ENCODE results near the gene DLGAP3. TPM values are rescaled to one million over a fixed set of nuclear protein-coding genes. Genes with fewer than 3 reads are reported as not detected.

DLGAP3 gene
- total and polyA plus RNA-seq, 2 of the 13 experiments (the other 11 are each of a cell fraction or from before 2014, with no cell fraction given) = 0.03 to 0.04 TPM

DNA sequence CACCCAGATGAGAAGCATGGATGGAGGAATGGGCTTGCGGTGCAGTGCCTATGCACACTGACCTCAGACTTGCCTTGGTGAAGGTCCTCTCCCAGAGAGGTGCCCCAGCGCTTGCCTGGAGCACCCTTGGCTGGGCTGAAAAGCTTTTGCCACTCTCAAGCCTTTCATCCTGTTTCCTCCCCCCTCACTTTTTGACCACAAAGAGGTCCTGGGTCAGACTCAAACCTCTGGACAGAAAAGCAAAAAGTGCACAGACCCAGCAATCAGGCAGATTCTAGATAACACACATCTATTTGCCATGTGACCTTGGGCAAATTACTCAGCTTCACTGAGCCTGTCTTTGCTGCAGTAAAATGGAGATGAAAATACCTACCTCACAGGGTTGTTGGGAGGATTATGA lies 48.4 kb upstream of the DLGAP3 start:
- ChIA-PET CTCF (ENCODE audit: low intra/inter-chr PET ratio, low total read pairs) (no interaction called here), POLR2A (no interaction called here)
- DNase-seq (ENCODE audit: low spot score) (peak; percentile 51), ATAC-seq (peak; percentile 65), FAIRE-seq (peak; percentile 56)
- 0 out of 2 replicates have a peak, but pooled peaks have one; percentile 61 for TF ChIP-seq ZNF335 (CRISPR knock-in tag; IDR thresholded peaks at IDR 0.05)
- TF ChIP-seq CHD4 (IDR thresholded peaks at IDR 0.05; ENCODE audit: borderline replicate concordance, low read length) = no peak
- TF ChIP-seq, protein P1, sequence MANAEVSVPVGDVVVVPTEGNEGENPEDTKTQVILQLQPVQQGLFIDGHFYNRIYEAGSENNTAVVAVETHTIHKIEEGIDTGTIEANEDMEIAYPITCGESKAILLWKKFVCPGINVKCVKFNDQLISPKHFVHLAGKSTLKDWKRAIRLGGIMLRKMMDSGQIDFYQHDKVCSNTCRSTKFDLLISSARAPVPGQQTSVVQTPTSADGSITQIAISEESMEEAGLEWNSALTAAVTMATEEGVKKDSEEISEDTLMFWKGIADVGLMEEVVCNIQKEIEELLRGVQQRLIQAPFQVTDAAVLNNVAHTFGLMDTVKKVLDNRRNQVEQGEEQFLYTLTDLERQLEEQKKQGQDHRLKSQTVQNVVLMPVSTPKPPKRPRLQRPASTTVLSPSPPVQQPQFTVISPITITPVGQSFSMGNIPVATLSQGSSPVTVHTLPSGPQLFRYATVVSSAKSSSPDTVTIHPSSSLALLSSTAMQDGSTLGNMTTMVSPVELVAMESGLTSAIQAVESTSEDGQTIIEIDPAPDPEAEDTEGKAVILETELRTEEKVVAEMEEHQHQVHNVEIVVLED (CRISPR knock-in tag; IDR thresholded peaks at IDR 0.05; ENCODE audit: borderline replicate concordance) = no peak
- TF ChIP-seq, protein P2, sequence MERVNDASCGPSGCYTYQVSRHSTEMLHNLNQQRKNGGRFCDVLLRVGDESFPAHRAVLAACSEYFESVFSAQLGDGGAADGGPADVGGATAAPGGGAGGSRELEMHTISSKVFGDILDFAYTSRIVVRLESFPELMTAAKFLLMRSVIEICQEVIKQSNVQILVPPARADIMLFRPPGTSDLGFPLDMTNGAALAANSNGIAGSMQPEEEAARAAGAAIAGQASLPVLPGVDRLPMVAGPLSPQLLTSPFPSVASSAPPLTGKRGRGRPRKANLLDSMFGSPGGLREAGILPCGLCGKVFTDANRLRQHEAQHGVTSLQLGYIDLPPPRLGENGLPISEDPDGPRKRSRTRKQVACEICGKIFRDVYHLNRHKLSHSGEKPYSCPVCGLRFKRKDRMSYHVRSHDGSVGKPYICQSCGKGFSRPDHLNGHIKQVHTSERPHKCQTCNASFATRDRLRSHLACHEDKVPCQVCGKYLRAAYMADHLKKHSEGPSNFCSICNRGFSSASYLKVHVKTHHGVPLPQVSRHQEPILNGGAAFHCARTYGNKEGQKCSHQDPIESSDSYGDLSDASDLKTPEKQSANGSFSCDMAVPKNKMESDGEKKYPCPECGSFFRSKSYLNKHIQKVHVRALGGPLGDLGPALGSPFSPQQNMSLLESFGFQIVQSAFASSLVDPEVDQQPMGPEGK (CRISPR knock-in tag; IDR thresholded peaks at IDR 0.05) = peak; percentile 36; the same call in 1 of the 2 replicates
- TF ChIP-seq, protein P3, sequence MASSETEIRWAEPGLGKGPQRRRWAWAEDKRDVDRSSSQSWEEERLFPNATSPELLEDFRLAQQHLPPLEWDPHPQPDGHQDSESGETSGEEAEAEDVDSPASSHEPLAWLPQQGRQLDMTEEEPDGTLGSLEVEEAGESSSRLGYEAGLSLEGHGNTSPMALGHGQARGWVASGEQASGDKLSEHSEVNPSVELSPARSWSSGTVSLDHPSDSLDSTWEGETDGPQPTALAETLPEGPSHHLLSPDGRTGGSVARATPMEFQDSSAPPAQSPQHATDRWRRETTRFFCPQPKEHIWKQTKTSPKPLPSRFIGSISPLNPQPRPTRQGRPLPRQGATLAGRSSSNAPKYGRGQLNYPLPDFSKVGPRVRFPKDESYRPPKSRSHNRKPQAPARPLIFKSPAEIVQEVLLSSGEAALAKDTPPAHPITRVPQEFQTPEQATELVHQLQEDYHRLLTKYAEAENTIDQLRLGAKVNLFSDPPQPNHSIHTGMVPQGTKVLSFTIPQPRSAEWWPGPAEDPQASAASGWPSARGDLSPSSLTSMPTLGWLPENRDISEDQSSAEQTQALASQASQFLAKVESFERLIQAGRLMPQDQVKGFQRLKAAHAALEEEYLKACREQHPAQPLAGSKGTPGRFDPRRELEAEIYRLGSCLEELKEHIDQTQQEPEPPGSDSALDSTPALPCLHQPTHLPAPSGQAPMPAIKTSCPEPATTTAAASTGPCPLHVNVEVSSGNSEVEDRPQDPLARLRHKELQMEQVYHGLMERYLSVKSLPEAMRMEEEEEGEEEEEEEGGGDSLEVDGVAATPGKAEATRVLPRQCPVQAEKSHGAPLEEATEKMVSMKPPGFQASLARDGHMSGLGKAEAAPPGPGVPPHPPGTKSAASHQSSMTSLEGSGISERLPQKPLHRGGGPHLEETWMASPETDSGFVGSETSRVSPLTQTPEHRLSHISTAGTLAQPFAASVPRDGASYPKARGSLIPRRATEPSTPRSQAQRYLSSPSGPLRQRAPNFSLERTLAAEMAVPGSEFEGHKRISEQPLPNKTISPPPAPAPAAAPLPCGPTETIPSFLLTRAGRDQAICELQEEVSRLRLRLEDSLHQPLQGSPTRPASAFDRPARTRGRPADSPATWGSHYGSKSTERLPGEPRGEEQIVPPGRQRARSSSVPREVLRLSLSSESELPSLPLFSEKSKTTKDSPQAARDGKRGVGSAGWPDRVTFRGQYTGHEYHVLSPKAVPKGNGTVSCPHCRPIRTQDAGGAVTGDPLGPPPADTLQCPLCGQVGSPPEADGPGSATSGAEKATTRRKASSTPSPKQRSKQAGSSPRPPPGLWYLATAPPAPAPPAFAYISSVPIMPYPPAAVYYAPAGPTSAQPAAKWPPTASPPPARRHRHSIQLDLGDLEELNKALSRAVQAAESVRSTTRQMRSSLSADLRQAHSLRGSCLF (CRISPR knock-in tag; IDR thresholded peaks at IDR 0.05; ENCODE audit: borderline replicate concordance) = no peak
- TF ChIP-seq ZNF543 (CRISPR knock-in tag; IDR thresholded peaks at IDR 0.05) = no peak
- TF ChIP-seq ERF (CRISPR knock-in tag; IDR thresholded peaks at IDR 0.05) = no peak
- TF ChIP-seq NR2F6 (IDR thresholded peaks at IDR 0.05) = 0 out of 2 replicates have a peak, but pooled peaks have one; percentile 9
- no peak for TF ChIP-seq NR2F6 (CRISPR knock-in tag; IDR thresholded peaks at IDR 0.05)
- no peaks in the 10 kb centered on the region for H3K9me3 ChIP-seq (ENCODE audit: low read length)
- H3K27ac ChIP-seq (ENCODE audit: extremely low read length, insufficient read depth, low read length) = no peak overlapping the region
- no peak overlapping the region for H3K9ac ChIP-seq (ENCODE audit: insufficient read depth, low read depth, low read length)
- no peaks in the 10 kb centered on the region for H3K27me3 ChIP-seq (ENCODE audit: control insufficient read depth in 1 of 2, insufficient read depth in 2 of 2, low read length in 2 of 2)
- H2AFZ ChIP-seq (ENCODE audit: low read length) = no peak overlapping the region
- no peaks in the 10 kb centered on the region for H4K20me1 ChIP-seq (ENCODE audit: insufficient read depth, low read length)
- WGBS (ENCODE audit: low lambda C conversion rate) = no CpG with 5 or more reads among the region's 2 CpGs
- no peak overlapping the region for H3K4me3 ChIP-seq (replicated peaks in 1 of 3; ENCODE audit: insufficient read depth in 1 of 3, low read depth in 2 of 3, low read length in 3 of 3)
- H3K79me2 ChIP-seq (ENCODE audit: insufficient read depth, low read length) = no peaks in the 10 kb centered on the region
- BruUV-seq (replicated peaks) = no TSS peak
- no peak overlapping the region for H3K4me2 ChIP-seq (ENCODE audit: low read depth, low read length)
- H3K36me3 ChIP-seq (replicated peaks in 1 of 2; ENCODE audit: control insufficient read depth in 1 of 2, insufficient read depth in 2 of 2, low read length in 2 of 2) = no peaks in the 10 kb centered on the region
- intact Hi-C loops (cut with micrococcal nuclease; ENCODE audit: unreplicated experiment) (no loop called here), in situ Hi-C loops (cut with HindIII; ENCODE audit: extremely low pct_ligation_motif_present, low pct_unique_long_range_greater_than_20kb) (no loop called here)
- peaks cover 37% of the 10 kb centered on the region for H3K4me1 ChIP-seq (ENCODE audit: insufficient read depth, low read length)

Measured in HepG2 (cell line).